Naive thymus-derived CD8-positive, alpha-beta T cell (primary cell): ENCODE data around the gene WASL. TPM values are rescaled to one million over a fixed set of nuclear protein-coding genes. Genes with fewer than 3 reads are reported as not detected.
A peak's percentile ranks its signal among the peaks of the same experiment; 100 is the strongest.

Source experiments
- ATAC-seq, 2 donors: fragments of 150-1000 bp; cut with Tn5 transposase in 1 of 2; sonication (Bioruptor Pico), chemical (Tn5 transposase) in 1 of 2; 1 replicate in 1 of 2; 2 replicates in 1 of 2; pipeline ENCODE4 v1.10.0; 2021; ENCODE audit warnings: mild to moderate bottlenecking in 2 of 2, moderate library complexity in 2 of 2
- POLR2A ChIA-PET: fragments of 350-600 bp; sonication (Branson Sonifier 250); formaldehyde crosslinking; loops from one replicate; lab custom pipeline; 2021; ENCODE audit warnings: antibody characterized with exemption; lab: Charles Lee
- DNase-seq, 10 donors: peaks; one replicate each; pipeline versions ENCODE4 v3.0.0 to v3.0.0-alpha.2; 2020 to 2022
- H3K27ac Mint-ChIP-seq, 10 donors: one replicate each; pipeline ENCODE4 v1.8.0; 2020 to 2022; ENCODE audit warnings: mild to moderate bottlenecking in 10 of 10, mixed read lengths in 10 of 10, moderate library complexity in 4 of 10, inconsistent platforms in 1 of 10
- H3K27me3 Mint-ChIP-seq, 5 donors: one replicate each; pipeline ENCODE4 v1.8.0; 2021 to 2022; ENCODE audit warnings: mixed read lengths in 5 of 5
- H3K36me3 Mint-ChIP-seq, 3 donors: one replicate each; pipeline ENCODE4 v1.8.0; 2020 to 2022; ENCODE audit warnings: mixed read lengths in 3 of 3, mild to moderate bottlenecking in 2 of 3, inconsistent platforms in 1 of 3
- H3K4me1 Mint-ChIP-seq, 4 donors: one replicate each; pipeline ENCODE4 v1.8.0; 2021 to 2022; ENCODE audit warnings: mixed read lengths in 4 of 4
- H3K4me3 Mint-ChIP-seq, 10 donors: one replicate each; pipeline ENCODE4 v1.8.0; 2020 to 2022; ENCODE audit warnings: mild to moderate bottlenecking in 10 of 10, mixed read lengths in 10 of 10, moderate library complexity in 6 of 10, inconsistent platforms in 1 of 10
- H3K9me3 Mint-ChIP-seq, 9 donors: one replicate each; pipeline ENCODE4 v1.8.0; 2020 to 2022; ENCODE audit warnings: mixed read lengths in 9 of 9, mild to moderate bottlenecking in 3 of 9, inconsistent platforms in 1 of 9, moderate library complexity in 1 of 9
- polyA plus RNA-seq, 3 donors: library from polyadenylated mRNA; unstranded; fragments of 300-500 nt; fragmentation: Illumina TruSeq; gene quantifications; one replicate each; pipeline ENCODE4 v1.2.3, GENCODE V29; 2021
- total RNA-seq, 8 experiments: library from RNA in 2 of 8; stranded (reverse) in 2 of 8; gene quantifications; one replicate each; pipeline ENCODE4 v1.2.3 and lab custom pipeline; 2021 to 2026

WASL gene
- total and polyA plus RNA-seq, 5 experiments from 2014 or later: 2.5 to 15.6 (median 3.0) TPM

DNA sequence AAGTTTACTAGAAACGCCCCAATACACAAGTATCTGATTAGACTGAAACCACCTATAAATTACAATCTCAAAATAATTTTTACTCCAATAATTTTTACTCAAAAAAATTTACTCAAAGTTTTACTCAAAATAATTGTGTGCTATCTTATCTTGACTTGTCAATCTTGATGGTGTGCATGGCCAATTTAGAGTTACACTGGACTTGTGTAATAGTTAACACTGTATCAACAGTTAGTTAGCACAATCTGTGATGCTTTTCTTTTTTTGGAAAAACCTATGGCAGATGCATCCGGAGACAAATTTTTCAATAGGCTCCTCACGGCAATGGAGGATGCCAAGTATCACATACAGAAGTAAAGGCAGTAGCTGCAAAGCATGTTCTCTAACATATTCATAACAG is 68.2 kb downstream of the WASL start:
- H3K9me3 Mint-ChIP-seq: no peaks in the 10 kb centered on the region
- H3K27me3 Mint-ChIP-seq: no peaks in the 10 kb centered on the region
- no peak overlapping the region for H3K27ac Mint-ChIP-seq
- no peak for ATAC-seq
- POLR2A ChIA-PET: no interaction called here
- H3K4me3 Mint-ChIP-seq: no peak overlapping the region
- DNase-seq: no peak
- peaks cover 0 to 44% (median 0%) of the 10 kb centered on the region in 3 donors for H3K36me3 Mint-ChIP-seq
- H3K4me1 Mint-ChIP-seq: no peaks in the 10 kb centered on the region

DNA sequence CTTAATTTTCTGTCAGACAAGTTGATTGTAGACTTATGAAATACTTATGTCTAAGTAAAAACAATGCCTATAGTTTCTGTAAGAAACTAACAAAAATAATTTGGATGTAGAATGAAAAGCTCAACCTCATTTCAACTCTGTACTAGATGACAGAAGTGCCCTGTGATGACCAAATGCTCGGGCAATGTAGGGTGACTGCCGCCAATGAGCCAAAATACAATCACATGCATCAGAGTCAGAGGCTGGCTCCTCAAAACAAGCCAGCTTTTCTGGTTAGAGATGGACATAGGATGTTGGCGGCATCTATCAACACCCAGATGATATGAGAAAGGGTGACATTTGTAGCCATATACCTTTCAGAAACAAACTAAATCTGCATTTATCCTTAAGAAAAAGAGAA is 69.2 kb downstream of the WASL start:
- H3K36me3 Mint-ChIP-seq: peaks cover 0 to 34% (median 0%) of the 10 kb centered on the region in 3 donors
- POLR2A ChIA-PET: no interaction called here
- no peaks in the 10 kb centered on the region for H3K4me1 Mint-ChIP-seq
- H3K4me3 Mint-ChIP-seq: no peak overlapping the region
- DNase-seq: no peak
- H3K9me3 Mint-ChIP-seq: no peaks in the 10 kb centered on the region
- no peaks in the 10 kb centered on the region for H3K27me3 Mint-ChIP-seq
- ATAC-seq: no peak
- no peak overlapping the region for H3K27ac Mint-ChIP-seq

DNA sequence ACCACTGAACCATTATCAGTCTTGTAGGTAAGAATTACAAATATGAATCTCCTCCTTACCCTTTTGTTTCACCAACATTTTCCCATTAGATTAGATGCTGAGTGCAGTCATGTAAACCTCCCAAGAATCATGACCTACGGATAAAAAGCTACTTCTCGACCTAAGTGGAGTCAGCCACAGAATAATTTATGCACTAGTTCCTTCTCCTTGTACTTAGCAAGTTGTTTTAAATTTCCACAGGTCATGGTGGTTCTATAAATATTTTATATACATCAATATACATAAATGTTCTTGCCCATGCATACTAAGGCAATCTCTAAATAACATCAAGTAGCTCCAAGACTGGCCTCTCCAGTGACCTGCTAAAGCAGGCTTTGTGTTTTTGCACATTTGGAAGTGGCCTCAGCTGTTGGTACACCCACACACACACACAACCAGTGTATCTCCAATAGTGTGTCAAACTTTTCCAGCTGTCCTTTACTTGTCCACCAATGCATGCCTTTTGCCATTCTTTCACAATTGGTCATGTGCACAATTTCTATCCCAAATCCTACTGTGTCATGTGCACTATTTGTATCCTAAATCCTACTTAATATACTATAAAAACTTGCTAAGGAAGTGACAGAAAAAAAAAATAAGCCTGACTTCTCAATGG is 71.6 kb downstream of the WASL start:
- Mint-ChIP-seq H3K4me3 (no peak overlapping the region), H3K9me3 (no peaks in the 10 kb centered on the region), H3K4me1 (no peaks in the 10 kb centered on the region), H3K27me3 (no peaks in the 10 kb centered on the region), H3K36me3 (peaks cover 0 to 22% (median 0%) of the 10 kb centered on the region in 3 donors), H3K27ac (peak overlapping the region in 1 of 10 donors; percentile 24)
- ATAC-seq: no peak
- POLR2A ChIA-PET: no interaction called here
- no peak for DNase-seq

DNA sequence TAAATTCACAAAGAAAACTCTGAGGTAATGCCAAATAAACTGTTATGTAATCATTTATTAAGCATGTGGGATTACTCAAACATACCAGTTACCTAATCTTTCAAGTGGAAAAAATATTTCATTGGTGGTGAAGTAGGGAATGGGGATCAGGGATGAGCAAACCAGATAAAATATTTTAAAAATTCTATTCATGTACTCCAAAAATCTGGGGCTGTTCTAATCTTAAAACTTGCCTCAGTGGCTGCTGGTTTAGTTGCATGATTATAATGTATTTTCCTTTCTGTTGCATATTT is 73.7 kb downstream of the WASL start:
- Mint-ChIP-seq H3K27me3 (no peaks in the 10 kb centered on the region), H3K27ac (no peak overlapping the region), H3K4me1 (no peaks in the 10 kb centered on the region), H3K4me3 (no peak overlapping the region), H3K36me3 (peaks cover 0 to 10% (median 0%) of the 10 kb centered on the region in 3 donors), H3K9me3 (no peaks in the 10 kb centered on the region)
- DNase-seq: no peak
- POLR2A ChIA-PET: no interaction called here
- no peak for ATAC-seq

DNA sequence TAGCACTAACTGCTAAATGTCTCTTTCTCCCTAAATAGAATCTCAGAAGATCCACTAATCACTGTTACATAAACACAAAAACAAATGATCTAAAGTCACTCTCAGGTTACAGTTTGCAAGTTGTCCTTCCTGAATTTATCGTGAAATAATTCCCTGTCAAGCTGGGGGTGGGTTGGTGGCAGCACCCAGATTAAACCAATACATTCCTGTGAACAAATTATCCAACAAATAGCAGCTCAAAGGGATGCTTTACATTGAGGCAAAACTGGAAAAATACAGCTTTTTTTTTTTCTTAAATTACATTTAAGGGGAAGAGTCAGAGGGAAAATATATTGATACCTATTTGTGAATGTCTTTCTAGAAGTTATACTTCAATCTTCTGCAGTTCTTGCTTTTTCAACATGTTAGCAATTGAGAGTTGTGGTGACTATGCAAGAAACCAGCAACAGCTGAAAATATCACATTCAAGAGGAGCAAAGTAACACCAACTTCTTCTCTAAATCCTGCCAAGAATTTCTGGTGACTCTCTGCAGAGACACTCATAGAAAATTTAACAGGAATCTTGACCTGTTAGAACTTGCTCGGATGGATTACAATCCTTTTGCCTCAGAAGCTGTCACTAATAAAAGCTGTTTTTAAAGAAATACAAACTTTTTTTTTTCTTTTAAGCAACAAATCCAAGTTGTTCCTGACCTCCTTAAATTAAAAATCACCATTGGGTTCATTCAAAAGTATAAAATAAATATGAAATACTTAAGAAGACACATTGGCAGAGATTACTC is 74.2 kb downstream of the WASL start:
- H3K36me3 Mint-ChIP-seq: peaks cover 0 to 7% (median 0%) of the 10 kb centered on the region in 3 donors

DNA sequence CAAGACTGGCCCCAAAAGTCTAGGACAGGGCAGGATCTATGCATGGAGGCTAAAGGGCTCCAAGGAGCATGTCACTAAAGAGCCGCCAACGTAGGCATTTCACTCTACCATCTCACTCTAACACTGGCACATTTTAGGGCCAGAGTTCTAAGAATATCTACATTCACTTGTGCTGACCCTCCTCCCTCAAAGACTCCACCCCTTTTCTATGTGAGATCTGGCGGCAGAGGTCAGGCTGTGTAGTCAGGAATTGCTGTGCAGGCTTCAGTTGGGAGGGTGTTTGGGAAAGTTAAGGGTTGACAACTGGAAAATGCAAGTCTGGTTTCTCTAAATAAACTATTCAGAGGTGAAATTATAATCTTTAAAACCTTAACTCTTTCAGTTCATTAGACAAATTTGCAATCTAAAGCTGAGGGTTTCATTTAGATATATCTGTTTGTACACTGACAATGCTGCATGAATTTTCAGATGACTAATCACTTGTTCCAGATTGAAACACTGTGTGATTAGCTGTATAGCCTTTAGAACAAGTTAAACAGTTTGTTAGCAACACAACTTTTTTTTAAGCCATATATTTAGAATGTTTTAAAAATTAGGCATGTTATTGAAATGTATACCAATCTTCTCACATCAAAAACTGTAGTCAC is 74.9 kb downstream of the WASL start:
- no peaks in the 10 kb centered on the region for H3K4me1 Mint-ChIP-seq
- no peak overlapping the region for H3K4me3 Mint-ChIP-seq
- DNase-seq (no peak), ATAC-seq (no peak)
- no peaks in the 10 kb centered on the region for H3K9me3 Mint-ChIP-seq
- POLR2A ChIA-PET: no interaction called here
- H3K27ac Mint-ChIP-seq: peak overlapping the region in 1 of 10 donors; percentile 48
- peaks cover 0 to 3% (median 0%) of the 10 kb centered on the region in 3 donors for H3K36me3 Mint-ChIP-seq
- no peaks in the 10 kb centered on the region for H3K27me3 Mint-ChIP-seq

More for the DNA sequence above, 74.2 kb downstream of the WASL start:
- H3K4me1 Mint-ChIP-seq: no peaks in the 10 kb centered on the region
- no peak overlapping the region for H3K27ac Mint-ChIP-seq
- H3K4me3 Mint-ChIP-seq: no peak overlapping the region
- ATAC-seq (no peak), DNase-seq (no peak)
- POLR2A ChIA-PET: no interaction called here
- no peaks in the 10 kb centered on the region for H3K27me3 Mint-ChIP-seq
- no peaks in the 10 kb centered on the region for H3K9me3 Mint-ChIP-seq

DNA sequence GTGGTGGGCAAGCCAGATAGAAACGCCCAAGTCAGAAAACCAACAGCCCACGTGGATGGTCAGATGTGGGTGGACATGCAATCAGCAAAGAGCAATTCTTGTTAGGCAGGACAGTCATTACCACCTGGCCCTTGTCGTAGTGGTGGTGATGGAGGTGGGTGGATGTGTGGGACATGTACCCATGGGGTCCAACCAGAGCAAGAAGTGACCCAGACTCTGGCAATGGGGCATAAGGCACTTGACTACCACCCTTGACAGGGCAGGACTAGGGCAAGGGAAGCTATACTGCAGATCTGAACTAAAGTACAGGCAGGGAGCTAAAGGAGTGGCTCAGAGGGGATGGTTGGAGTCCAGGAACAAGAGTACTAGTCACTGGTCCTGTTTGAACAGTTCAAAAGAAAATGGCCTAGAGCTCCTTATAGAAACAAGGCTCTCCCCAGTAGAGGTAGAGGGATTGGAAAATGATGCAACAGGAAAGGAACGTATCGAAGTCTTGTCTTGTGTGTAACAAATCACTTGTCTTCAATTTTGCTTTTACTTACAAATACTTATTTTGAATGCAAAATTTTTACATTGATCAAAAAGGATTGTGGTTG is 75.6 kb downstream of the WASL start:
- H3K36me3 Mint-ChIP-seq: no peaks in the 10 kb centered on the region
- no peaks in the 10 kb centered on the region for H3K27me3 Mint-ChIP-seq
- H3K4me3 Mint-ChIP-seq: no peak overlapping the region
- ATAC-seq (no peak), DNase-seq (no peak)
- peak overlapping the region in 1 of 10 donors; percentile 27 for H3K27ac Mint-ChIP-seq
- H3K9me3 Mint-ChIP-seq: no peaks in the 10 kb centered on the region
- no peaks in the 10 kb centered on the region for H3K4me1 Mint-ChIP-seq
- POLR2A ChIA-PET: no interaction called here

DNA sequence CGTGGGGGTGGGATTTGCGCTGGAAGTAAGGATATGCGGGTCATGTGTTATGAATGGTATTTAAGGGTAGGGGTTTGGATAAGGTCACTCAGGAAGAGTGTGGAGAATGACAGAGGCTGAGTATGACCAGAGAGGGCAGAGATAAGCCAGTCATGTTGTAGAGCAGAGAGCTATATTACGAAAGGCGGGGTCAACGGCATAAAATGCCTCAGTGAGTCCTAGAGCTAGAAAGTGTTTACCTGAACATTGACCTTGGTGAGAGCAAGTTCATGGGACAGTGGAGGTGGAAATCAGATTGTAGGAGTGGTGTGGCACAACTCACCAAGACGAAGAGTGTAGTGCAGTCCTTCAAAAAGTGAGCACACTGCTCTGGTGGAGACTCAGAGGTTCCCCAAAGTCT is 79.3 kb downstream of the WASL start:
- H3K4me1 Mint-ChIP-seq: no peaks in the 10 kb centered on the region
- POLR2A ChIA-PET: no interaction called here
- no peak for DNase-seq
- no peaks in the 10 kb centered on the region for H3K36me3 Mint-ChIP-seq
- H3K27ac Mint-ChIP-seq: peak overlapping the region in 1 of 10 donors; percentile 37
- no peak overlapping the region for H3K4me3 Mint-ChIP-seq
- ATAC-seq: no peak
- peaks cover 0 to 7% (median 1%) of the 10 kb centered on the region in 5 donors for H3K27me3 Mint-ChIP-seq
- no peaks in the 10 kb centered on the region for H3K9me3 Mint-ChIP-seq

DNA sequence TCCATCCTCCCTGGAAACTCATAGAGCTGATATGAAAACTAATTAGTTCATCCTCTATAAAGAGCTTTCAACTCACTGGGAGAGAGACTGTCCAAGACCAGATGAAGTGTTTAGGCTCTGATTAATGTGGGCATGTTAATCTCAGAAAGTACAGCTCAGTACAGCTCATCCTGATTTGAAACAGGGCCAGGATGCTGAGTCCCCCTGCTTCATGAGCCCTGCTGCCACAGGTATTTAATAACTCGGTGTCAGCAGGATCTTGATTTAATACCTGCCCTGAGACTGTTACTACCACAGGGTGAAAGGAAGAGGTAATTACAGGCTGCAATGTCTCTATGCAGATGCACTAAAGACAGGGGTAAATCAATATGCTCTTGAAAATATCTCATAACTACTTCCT is 82.3 kb downstream of the WASL start:
- Mint-ChIP-seq H3K4me3 (no peak overlapping the region), H3K27me3 (peaks cover 8 to 30% (median 20%) of the 10 kb centered on the region in 5 donors), H3K27ac (no peak overlapping the region), H3K9me3 (no peaks in the 10 kb centered on the region), H3K36me3 (peaks cover 0 to 5% (median 0%) of the 10 kb centered on the region in 3 donors), H3K4me1 (peaks cover 0 to 1% (median 0%) of the 10 kb centered on the region in 4 donors)
- no peak for ATAC-seq
- POLR2A ChIA-PET: no interaction called here
- DNase-seq: no peak

DNA sequence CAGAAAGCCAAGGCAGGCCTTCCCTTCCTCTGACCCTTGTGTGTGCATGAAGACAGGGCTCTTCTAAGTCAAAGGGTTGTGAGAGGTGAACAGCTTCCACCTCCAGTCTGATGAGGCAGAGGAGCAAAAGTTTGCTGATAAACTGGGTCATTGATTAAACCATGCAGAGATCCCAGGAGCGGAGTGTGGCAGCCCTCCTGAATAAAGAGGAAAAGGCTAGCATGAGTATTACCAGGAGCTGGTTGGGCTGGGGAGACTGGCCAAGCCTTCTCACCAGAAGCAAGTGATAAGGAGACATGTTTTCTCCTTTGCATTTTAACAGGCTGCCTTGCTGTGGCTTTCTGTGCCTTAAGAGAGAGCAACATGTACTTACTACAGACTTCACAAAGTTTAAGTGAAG is 82.9 kb downstream of the WASL start:
- DNase-seq (no peak), ATAC-seq (no peak)
- H3K27ac Mint-ChIP-seq: no peak overlapping the region
- peaks cover 0 to 1% (median 0%) of the 10 kb centered on the region in 4 donors for H3K4me1 Mint-ChIP-seq
- H3K36me3 Mint-ChIP-seq: peaks cover 0 to 5% (median 0%) of the 10 kb centered on the region in 3 donors
- peaks cover 10 to 36% (median 22%) of the 10 kb centered on the region in 5 donors for H3K27me3 Mint-ChIP-seq
- no peaks in the 10 kb centered on the region for H3K9me3 Mint-ChIP-seq
- POLR2A ChIA-PET: no interaction called here
- H3K4me3 Mint-ChIP-seq: no peak overlapping the region

DNA sequence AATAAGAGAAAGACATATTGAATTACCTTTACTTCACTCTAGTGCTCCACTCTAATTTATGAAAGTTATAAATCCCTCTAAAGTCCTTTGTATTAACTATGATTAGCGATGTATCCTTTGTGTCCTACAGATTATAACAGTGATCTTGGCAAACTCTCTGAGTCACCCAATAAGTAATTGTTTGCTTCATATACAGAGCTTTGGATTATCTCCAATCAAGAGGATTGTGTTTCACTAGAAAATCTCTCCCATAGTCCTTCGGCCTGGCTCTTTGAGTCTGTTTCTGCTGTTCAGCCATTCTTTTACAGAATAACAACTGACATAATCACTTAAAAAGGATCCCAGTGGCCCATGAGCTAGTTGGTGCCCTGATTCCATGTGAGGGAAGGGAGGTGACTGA is 83.6 kb downstream of the WASL start:
- H3K27me3 Mint-ChIP-seq: peaks cover 10 to 44% (median 26%) of the 10 kb centered on the region in 5 donors
- H3K36me3 Mint-ChIP-seq: peaks cover 0 to 5% (median 0%) of the 10 kb centered on the region in 3 donors
- H3K4me1 Mint-ChIP-seq: peaks cover 0 to 1% (median 0%) of the 10 kb centered on the region in 4 donors
- no peak for DNase-seq
- no peak for ATAC-seq
- no peak overlapping the region for H3K27ac Mint-ChIP-seq
- no peaks in the 10 kb centered on the region for H3K9me3 Mint-ChIP-seq
- POLR2A ChIA-PET: no interaction called here
- H3K4me3 Mint-ChIP-seq: no peak overlapping the region

DNA sequence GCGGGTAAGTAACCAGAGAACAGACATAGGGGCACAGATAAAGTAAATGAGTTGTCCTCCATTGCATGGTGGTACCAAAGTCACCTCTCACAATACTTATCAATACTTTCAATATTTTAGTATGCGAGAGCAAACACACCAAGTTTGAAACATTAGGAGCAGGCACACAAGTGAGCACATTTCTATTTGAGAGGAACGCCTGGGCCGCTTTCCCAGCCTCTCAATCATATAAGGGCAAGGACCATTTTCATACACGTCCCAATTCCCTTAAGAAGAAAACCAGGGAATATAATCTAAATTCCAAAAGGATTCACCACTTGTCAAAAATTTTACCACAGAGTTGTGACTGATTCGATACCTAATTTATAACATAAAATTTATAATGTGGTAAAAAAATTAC is 85.6 kb downstream of the WASL start:
- Mint-ChIP-seq H3K27ac (no peak overlapping the region), H3K36me3 (peaks cover 0 to 5% (median 0%) of the 10 kb centered on the region in 3 donors), H3K9me3 (no peaks in the 10 kb centered on the region), H3K4me1 (peaks cover 0 to 1% (median 0%) of the 10 kb centered on the region in 4 donors), H3K4me3 (no peak overlapping the region), H3K27me3 (peaks cover 15 to 63% (median 33%) of the 10 kb centered on the region in 5 donors)
- no peak for DNase-seq
- POLR2A ChIA-PET: no interaction called here
- no peak for ATAC-seq

DNA sequence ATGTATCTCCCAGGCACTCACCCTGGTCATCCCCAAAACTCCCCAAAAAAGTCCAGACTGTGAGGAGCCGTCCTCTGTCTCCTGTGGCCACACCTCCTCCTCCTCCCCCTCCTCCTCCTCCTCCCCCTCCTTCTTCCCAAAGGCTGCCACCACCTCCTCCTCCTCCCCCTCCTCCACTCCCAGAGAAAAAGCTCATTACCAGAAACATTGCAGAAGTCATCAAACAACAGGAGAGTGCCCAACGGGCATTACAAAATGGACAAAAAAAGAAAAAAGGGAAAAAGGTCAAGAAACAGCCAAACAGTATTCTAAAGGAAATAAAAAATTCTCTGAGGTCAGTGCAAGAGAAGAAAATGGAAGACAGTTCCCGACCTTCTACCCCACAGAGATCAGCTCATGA is 86.0 kb downstream of the WASL start:
- H3K4me1 Mint-ChIP-seq: peaks cover 0 to 1% (median 0%) of the 10 kb centered on the region in 4 donors
- H3K27ac Mint-ChIP-seq: no peak overlapping the region
- DNase-seq (no peak), ATAC-seq (no peak)
- H3K9me3 Mint-ChIP-seq: peaks cover 0 to 2% (median 0%) of the 10 kb centered on the region in 9 donors
- peaks cover 15 to 65% (median 33%) of the 10 kb centered on the region in 5 donors for H3K27me3 Mint-ChIP-seq
- POLR2A ChIA-PET: no interaction called here
- H3K4me3 Mint-ChIP-seq: no peak overlapping the region
- H3K36me3 Mint-ChIP-seq: peaks cover 0 to 5% (median 0%) of the 10 kb centered on the region in 3 donors
